Pons (tissue), 1 donor: Measurements from ENCODE around the gene GNG12.
A peak's percentile ranks its signal among the peaks of the same experiment; 100 is the strongest.

ENCODE experiments used
- DNase-seq: peaks from one replicate; pipeline ENCODE4 v3.0.0-alpha.2; 2016; ENCODE audit warnings: low spot score

Gene GNG12

GRCh38 chr1:67785847-67786753, 47.2 kb downstream of the GNG12 start:
- DNase-seq: no peak

GRCh38 chr1:67784545-67785186, 48.6 kb downstream of the GNG12 start:
- DNase-seq: no peak

GRCh38 chr1:67780637-67781036, 52.6 kb downstream of the GNG12 start:
- DNase-seq: no peak

GRCh38 chr1:67777440-67777839, 55.8 kb downstream of the GNG12 start:
- no peak for DNase-seq

GRCh38 chr1:67777016-67777415, 56.3 kb downstream of the GNG12 start:
- no peak for DNase-seq

- no peak for DNase-seq
Measured at GRCh38 chr1:67773462-67773861, 59.8 kb downstream of the GNG12 start.

GRCh38 chr1:67771749-67772148, 61.5 kb downstream of the GNG12 start:
- DNase-seq: no peak

GRCh38 chr1:67771152-67771551, 62.1 kb downstream of the GNG12 start:
- DNase-seq: no peak

- no peak for DNase-seq
Measured at GRCh38 chr1:67769633-67770256, 63.5 kb downstream of the GNG12 start.

- DNase-seq: no peak
Measured at GRCh38 chr1:67768480-67768879, 64.8 kb downstream of the GNG12 start.

- no peak for DNase-seq
Measured at GRCh38 chr1:67767103-67767782, 66.0 kb downstream of the GNG12 start.

GRCh38 chr1:67766141-67766978, 66.9 kb downstream of the GNG12 start:
- peak; percentile 35 for DNase-seq

GRCh38 chr1:67764633-67765032, 68.6 kb downstream of the GNG12 start:
- DNase-seq: no peak

GRCh38 chr1:67761730-67762129, 71.5 kb downstream of the GNG12 start:
- no peak for DNase-seq

- no peak for DNase-seq
Measured at GRCh38 chr1:67761091-67761490, 72.2 kb downstream of the GNG12 start.

GRCh38 chr1:67760030-67760821, 73.0 kb downstream of the GNG12 start:
- DNase-seq: peak; percentile 66

GRCh38 chr1:67759692-67760029, 73.6 kb downstream of the GNG12 start:
- no peak for DNase-seq

GRCh38 chr1:67759066-67759465, 74.2 kb downstream of the GNG12 start:
- no peak for DNase-seq

GRCh38 chr1:67755619-67756018, 77.6 kb downstream of the GNG12 start:
- DNase-seq: no peak

GRCh38 chr1:67755160-67755559, 78.1 kb downstream of the GNG12 start:
- DNase-seq: no peak

- no peak for DNase-seq
Measured at GRCh38 chr1:67754526-67754920, 78.7 kb downstream of the GNG12 start.
